Measurements from ENCODE around the gene SUGP1. TPM values are rescaled to one million over a fixed set of nuclear protein-coding genes. Genes with fewer than 3 reads are reported as not detected.
"Not testable (repeated sequence)": the region's sequence is repeated elsewhere in the genome, so short reads cannot be mapped to it uniquely, and the experiment has no call there.

SUGP1 gene
- total RNA-seq, 1 donor from 2014 or later, result 43.7 TPM

- DNase-seq (ENCODE audit: extremely low read depth, low read depth, low spot score), result no peak
Measured at GRCh38 chr19:19268453-19269385, 51.6 kb downstream of the SUGP1 start.

GRCh38 chr19:19267305-19267704 lies 53.0 kb downstream of the SUGP1 start:
- no peak for DNase-seq (ENCODE audit: extremely low read depth, low read depth, low spot score)

GRCh38 chr19:19263886-19264487 lies 56.3 kb downstream of the SUGP1 start:
- DNase-seq (ENCODE audit: extremely low read depth, low read depth, low spot score), result no peak

GRCh38 chr19:19262190-19263057 lies 57.9 kb downstream of the SUGP1 start:
- DNase-seq (ENCODE audit: extremely low read depth, low read depth, low spot score), result no peak

GRCh38 chr19:19261350-19262189 lies 58.7 kb downstream of the SUGP1 start:
- no peak for DNase-seq (ENCODE audit: extremely low read depth, low read depth, low spot score)

- no peak for DNase-seq (ENCODE audit: extremely low read depth, low read depth, low spot score)
Measured at GRCh38 chr19:19260417-19261214, 59.7 kb downstream of the SUGP1 start.

GRCh38 chr19:19259741-19260140 lies 60.6 kb downstream of the SUGP1 start:
- no peak for DNase-seq (ENCODE audit: extremely low read depth, low read depth, low spot score)

- DNase-seq (ENCODE audit: extremely low read depth, low read depth, low spot score), result no peak
Measured at GRCh38 chr19:19258589-19259338, 61.5 kb downstream of the SUGP1 start.

GRCh38 chr19:19257836-19258588 lies 62.3 kb downstream of the SUGP1 start:
- no peak for DNase-seq (ENCODE audit: extremely low read depth, low read depth, low spot score)

- no peak for DNase-seq (ENCODE audit: extremely low read depth, low read depth, low spot score)
Measured at GRCh38 chr19:19257137-19257536, 63.2 kb downstream of the SUGP1 start.

GRCh38 chr19:19256072-19256969 lies 64.0 kb downstream of the SUGP1 start:
- no peak for DNase-seq (ENCODE audit: extremely low read depth, low read depth, low spot score)

- not testable (repeated sequence) for DNase-seq (ENCODE audit: extremely low read depth, low read depth, low spot score)
Measured at GRCh38 chr19:19253409-19253808, 66.9 kb downstream of the SUGP1 start.

- DNase-seq (ENCODE audit: extremely low read depth, low read depth, low spot score), result no peak
Measured at GRCh38 chr19:19250196-19250801, 70.0 kb downstream of the SUGP1 start.

GRCh38 chr19:19240476-19240875 lies 79.8 kb downstream of the SUGP1 start:
- DNase-seq (ENCODE audit: extremely low read depth, low read depth, low spot score), result no peak

- DNase-seq (ENCODE audit: extremely low read depth, low read depth, low spot score), result no peak
Measured at GRCh38 chr19:19239675-19240074, 80.6 kb downstream of the SUGP1 start.

- no peak for DNase-seq (ENCODE audit: extremely low read depth, low read depth, low spot score)
Measured at GRCh38 chr19:19238126-19238894, 82.0 kb downstream of the SUGP1 start.

All from glomerular endothelial cell (primary cell).